ENCODE results near the gene PDZD8. TPM values are rescaled to one million over a fixed set of nuclear protein-coding genes. Genes with fewer than 3 reads are reported as not detected.

PDZD8 gene
- total and polyA plus RNA-seq, 2 donors from 2014 or later: 7.4 to 41.9 TPM

DNA sequence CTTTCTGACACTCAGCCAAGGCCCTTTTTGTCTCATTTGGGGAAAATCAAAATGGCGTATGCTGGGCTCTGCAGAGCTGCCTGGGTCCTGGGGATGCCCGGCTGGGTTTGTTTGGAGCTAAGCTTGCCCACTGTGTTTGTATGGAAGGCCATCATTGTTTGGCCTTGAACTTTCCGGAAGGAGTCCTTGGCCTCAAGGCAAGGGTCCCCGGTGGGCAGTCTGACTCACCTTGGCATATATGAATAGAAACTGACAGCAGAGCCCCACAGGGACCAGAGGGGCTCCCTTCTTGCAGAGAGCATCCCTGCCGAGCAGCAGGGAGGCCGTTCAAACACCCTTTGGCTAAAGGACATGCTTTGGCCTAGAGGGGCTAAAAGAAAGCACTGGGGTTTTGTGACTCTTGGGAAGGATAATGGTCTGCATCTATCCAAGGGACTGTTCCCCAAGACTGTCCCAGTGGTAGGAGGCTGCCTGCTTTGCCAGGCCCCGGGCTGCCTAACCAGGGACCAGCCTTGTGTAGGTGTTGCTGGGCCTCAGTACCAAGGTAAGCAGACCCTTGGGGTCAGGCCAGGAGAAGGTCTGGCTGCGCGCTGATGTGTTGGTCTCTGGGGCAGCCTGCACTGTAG, 119.3 kb downstream of the PDZD8 start:
- TF ChIP-seq CTCF (IDR thresholded peaks at IDR 0.05; ENCODE audit: borderline replicate concordance, extremely low read depth, insufficient read depth): no peak
- no peak overlapping the region for H3K9ac ChIP-seq (ENCODE audit: low read length in 3 of 3)
- H3K4me3 ChIP-seq (ENCODE audit: low read length in 3 of 3): no peak overlapping the region
- no peaks in the 10 kb centered on the region for H3K36me3 ChIP-seq (ENCODE audit: control insufficient read depth in 2 of 3, insufficient read depth in 3 of 3, low read length in 3 of 3)
- no peak for DNase-seq
- H3K4me1 ChIP-seq (ENCODE audit: control insufficient read depth in 2 of 3, insufficient read depth in 2 of 3, low read depth in 1 of 3, low read length in 3 of 3): peaks cover 0 to 2% (median 0%) of the 10 kb centered on the region in 3 donors
- FAIRE-seq: no peak
- intact Hi-C loops (cut with DNase I): no loop called here
- no peaks in the 10 kb centered on the region for H3K9me3 ChIP-seq (ENCODE audit: control insufficient read depth in 2 of 3, insufficient read depth in 1 of 3, low read length in 3 of 3)
- no peaks in the 10 kb centered on the region for H3K27me3 ChIP-seq (ENCODE audit: control insufficient read depth, insufficient read depth, low read length)
- no peak overlapping the region for H3K27ac ChIP-seq (ENCODE audit: low read depth in 2 of 2, low read length in 2 of 2)

DNA sequence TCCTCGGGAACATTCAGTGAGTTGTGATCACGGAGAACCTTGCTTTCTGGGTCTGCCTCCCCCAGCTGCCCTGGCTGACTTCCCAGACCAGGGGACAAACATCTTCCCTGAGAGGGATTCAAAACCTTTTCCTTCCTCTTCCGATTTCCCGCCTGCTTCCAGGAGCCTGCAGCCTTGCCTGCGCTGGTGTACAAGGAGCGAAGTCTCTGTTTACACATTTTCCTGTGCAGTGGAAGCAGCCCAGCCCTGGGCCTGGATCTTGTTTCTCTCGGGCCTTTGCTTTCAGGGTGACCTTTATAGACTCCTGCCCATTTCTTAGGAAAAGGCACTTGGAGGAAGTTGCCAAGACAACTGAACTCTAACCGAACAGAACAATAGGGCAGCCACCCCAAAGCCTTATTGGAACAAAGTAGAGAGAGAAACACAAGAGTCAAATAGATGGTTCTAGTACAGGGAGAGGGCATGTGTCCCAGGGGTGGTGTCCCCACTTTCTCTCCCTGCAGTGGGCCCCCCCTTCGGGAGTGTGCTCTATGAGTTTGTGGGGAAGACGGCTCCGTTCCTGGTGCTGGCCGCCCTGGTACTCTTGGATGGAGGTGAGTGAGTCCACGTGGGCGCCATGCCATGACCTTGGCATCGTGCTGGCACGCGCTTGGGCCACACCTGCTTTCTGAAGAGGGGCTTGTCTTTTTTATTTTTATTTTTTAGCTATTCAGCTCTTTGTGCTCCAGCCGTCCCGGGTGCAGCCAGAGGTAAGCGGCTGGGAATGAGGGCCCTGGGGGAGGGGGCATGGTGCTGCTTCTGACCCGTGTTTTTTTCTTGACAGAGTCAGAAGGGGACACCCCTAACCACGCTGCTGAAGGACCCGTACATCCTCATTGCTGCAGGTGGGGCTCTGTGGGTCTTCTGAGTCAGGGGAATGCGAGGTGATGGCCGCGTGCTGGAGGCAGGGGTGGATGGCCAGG, 120.2 kb downstream of the PDZD8 start:
- no peak for DNase-seq
- Histone ChIP-seq H3K36me3 (ENCODE audit: control insufficient read depth in 2 of 3, insufficient read depth in 3 of 3, low read length in 3 of 3) (no peaks in the 10 kb centered on the region), H3K4me3 (ENCODE audit: low read length in 3 of 3) (no peak overlapping the region), H3K9me3 (ENCODE audit: control insufficient read depth in 2 of 3, insufficient read depth in 1 of 3, low read length in 3 of 3) (no peaks in the 10 kb centered on the region), H3K4me1 (ENCODE audit: control insufficient read depth in 2 of 3, insufficient read depth in 2 of 3, low read depth in 1 of 3, low read length in 3 of 3) (no peaks in the 10 kb centered on the region), H3K9ac (ENCODE audit: low read length in 3 of 3) (no peak overlapping the region), H3K27me3 (ENCODE audit: control insufficient read depth, insufficient read depth, low read length) (no peaks in the 10 kb centered on the region), H3K27ac (ENCODE audit: low read depth in 2 of 2, low read length in 2 of 2) (no peak overlapping the region)
- intact Hi-C loops (cut with DNase I): no loop called here
- TF ChIP-seq CTCF (IDR thresholded peaks at IDR 0.05; ENCODE audit: borderline replicate concordance, extremely low read depth, insufficient read depth): no peak
- FAIRE-seq: no peak

DNA sequence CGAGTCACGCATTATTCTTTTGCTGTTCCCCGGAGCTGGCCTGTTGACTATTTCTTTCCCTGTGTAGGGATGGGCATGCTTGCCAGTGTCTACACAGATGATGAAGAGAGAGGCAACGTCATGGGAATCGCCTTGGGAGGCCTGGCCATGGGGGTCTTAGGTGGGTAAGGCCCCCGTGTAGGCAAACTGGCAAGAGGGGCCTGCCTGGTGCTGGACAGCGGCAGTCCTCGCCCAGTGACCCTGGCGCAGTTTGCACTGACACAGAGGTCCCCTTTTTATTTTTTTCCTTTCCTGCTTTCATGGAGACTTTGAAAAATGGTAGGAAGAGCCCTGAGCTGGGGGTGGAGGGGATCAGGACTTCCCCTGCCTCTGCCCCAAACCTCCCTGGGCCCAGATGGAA, 120.9 kb downstream of the PDZD8 start:
- DNase-seq: no peak
- FAIRE-seq: no peak
- no peak overlapping the region for H3K27ac ChIP-seq (ENCODE audit: low read depth in 2 of 2, low read length in 2 of 2)
- intact Hi-C loops (cut with DNase I): no loop called here
- H3K27me3 ChIP-seq (ENCODE audit: control insufficient read depth, insufficient read depth, low read length): no peaks in the 10 kb centered on the region
- TF ChIP-seq CTCF (IDR thresholded peaks at IDR 0.05; ENCODE audit: borderline replicate concordance, extremely low read depth, insufficient read depth): no peak
- H3K4me1 ChIP-seq (ENCODE audit: control insufficient read depth in 2 of 3, insufficient read depth in 2 of 3, low read depth in 1 of 3, low read length in 3 of 3): no peaks in the 10 kb centered on the region
- no peaks in the 10 kb centered on the region for H3K9me3 ChIP-seq (ENCODE audit: control insufficient read depth in 2 of 3, insufficient read depth in 1 of 3, low read length in 3 of 3)
- H3K36me3 ChIP-seq (ENCODE audit: control insufficient read depth in 2 of 3, insufficient read depth in 3 of 3, low read length in 3 of 3): no peaks in the 10 kb centered on the region
- no peak overlapping the region for H3K4me3 ChIP-seq (ENCODE audit: low read length in 3 of 3)
- H3K9ac ChIP-seq (ENCODE audit: low read length in 3 of 3): no peak overlapping the region

Measured in kidney (tissue), 14 donors.